HG03342 (cell line): ENCODE results near the gene ARL6IP1.
"Not testable (repeated sequence)": the region's sequence is repeated elsewhere in the genome, so short reads cannot be mapped to it uniquely, and the experiment has no call there.

Experiments used
- ATAC-seq: cut with Tn5 transposase; IDR thresholded peaks from one replicate; pipeline ENCODE4 v1.9.1; 2021; ENCODE audit warnings: mild to moderate bottlenecking, moderate library complexity; ENCODE audit not compliant: unreplicated experiment

ARL6IP1 gene

DNA sequence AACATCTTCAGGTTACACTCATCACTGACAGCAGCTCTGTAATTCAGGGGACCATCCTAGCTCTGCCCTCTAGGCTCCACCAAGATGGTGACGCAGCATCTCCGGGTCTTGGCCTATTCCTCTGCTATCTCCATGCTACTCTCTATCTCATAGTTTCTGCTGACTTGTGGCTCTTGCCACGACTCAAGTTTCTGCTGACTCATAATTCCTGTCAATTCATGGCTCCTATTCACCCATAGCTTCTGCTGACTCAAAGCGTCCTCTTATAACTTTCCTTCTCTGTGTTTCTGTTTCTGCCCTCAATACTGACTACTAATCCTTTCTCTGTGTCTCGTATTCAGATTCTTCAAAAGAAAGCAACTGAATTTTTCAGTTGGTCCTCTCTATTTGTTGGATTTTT is 38.6 kb downstream of the ARL6IP1 start:
- peak; percentile 72 for ATAC-seq

- ATAC-seq = peak; percentile 54
These were observed 41.5 kb downstream of the ARL6IP1 start for GRCh38 chr16:18759598-18760520.

GRCh38 chr16:18757960-18758660 is 43.2 kb downstream of the ARL6IP1 start:
- not testable (repeated sequence) for ATAC-seq

GRCh38 chr16:18756639-18757038 is 44.7 kb downstream of the ARL6IP1 start:
- not testable (repeated sequence) for ATAC-seq

DNA sequence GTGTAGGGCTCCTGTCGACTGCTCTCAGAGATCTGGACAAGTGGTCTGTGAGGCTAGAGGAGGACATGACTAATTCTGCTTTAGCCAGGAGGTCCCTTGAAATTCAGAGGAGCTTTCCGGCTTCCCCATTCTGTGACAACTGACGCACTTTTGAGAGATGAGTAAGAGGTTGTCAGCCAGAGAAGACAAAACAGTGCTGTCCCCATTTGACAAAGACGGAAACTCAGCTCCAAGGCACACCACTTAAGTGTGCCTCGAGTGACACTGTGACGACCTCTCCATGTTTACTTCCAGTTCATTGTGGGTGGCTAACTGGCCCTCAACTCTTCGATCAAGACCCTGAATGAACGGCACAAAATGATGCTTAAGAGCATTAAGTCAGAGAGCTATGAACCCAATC is 58.5 kb downstream of the ARL6IP1 start:
- ATAC-seq = not testable (repeated sequence)
